ENCODE measurements around the gene TREH.
A peak's percentile ranks its signal among the peaks of the same experiment; 100 is the strongest.
"Not testable (repeated sequence)": the region's sequence is repeated elsewhere in the genome, so short reads cannot be mapped to it uniquely, and the experiment has no call there.

TREH gene

GRCh38 chr11:118628432-118628831, 51.0 kb downstream of the TREH start:
- DNase-seq: no peak

- no peak for DNase-seq
Observed at GRCh38 chr11:118628031-118628430, 51.4 kb downstream of the TREH start.

GRCh38 chr11:118627566-118627965, 51.9 kb downstream of the TREH start:
- no peak for DNase-seq

GRCh38 chr11:118625976-118626375, 53.5 kb downstream of the TREH start:
- no peak for DNase-seq

GRCh38 chr11:118625036-118625690, 54.3 kb downstream of the TREH start:
- no peak for DNase-seq

- no peak for DNase-seq
Observed at GRCh38 chr11:118623269-118623655, 56.2 kb downstream of the TREH start.

- peak; percentile 68 for DNase-seq
Observed at GRCh38 chr11:118622376-118623268, 56.8 kb downstream of the TREH start.

- DNase-seq: no peak
Observed at GRCh38 chr11:118621784-118622375, 57.6 kb downstream of the TREH start.

- DNase-seq: peak; percentile 95
Observed at GRCh38 chr11:118621071-118621783, 58.2 kb downstream of the TREH start.

- peak; percentile 30 for DNase-seq
Observed at GRCh38 chr11:118620529-118621070, 58.9 kb downstream of the TREH start.

GRCh38 chr11:118619444-118620197, 59.8 kb downstream of the TREH start:
- peak; percentile 87 for DNase-seq

- peak; percentile 89 for DNase-seq
Observed at GRCh38 chr11:118618991-118619375, 60.5 kb downstream of the TREH start.

- peak; percentile 75 for DNase-seq
Observed at GRCh38 chr11:118618115-118618990, 61.1 kb downstream of the TREH start.

GRCh38 chr11:118615976-118616371, 63.5 kb downstream of the TREH start:
- DNase-seq: no peak

- no peak for DNase-seq
Observed at GRCh38 chr11:118615282-118615975, 64.0 kb downstream of the TREH start.

- no peak for DNase-seq
Observed at GRCh38 chr11:118614511-118614910, 64.9 kb downstream of the TREH start.

- DNase-seq: peak; percentile 84
Observed at GRCh38 chr11:118612378-118612777, 67.1 kb downstream of the TREH start.

GRCh38 chr11:118611433-118611795, 68.0 kb downstream of the TREH start:
- DNase-seq: not testable (repeated sequence)

GRCh38 chr11:118610773-118611432, 68.5 kb downstream of the TREH start:
- DNase-seq: peak; percentile 81

GRCh38 chr11:118610225-118610772, 69.2 kb downstream of the TREH start:
- DNase-seq: peak; percentile 44

Data from femur (tissue), 1 donor.